GM19395 (cell line): ENCODE measurements around the gene PEX3.

ENCODE experiments used
- ATAC-seq: cut with Tn5 transposase; IDR thresholded peaks from one replicate; pipeline ENCODE4 v1.9.1; 2021; ENCODE audit warnings: mild to moderate bottlenecking, moderate library complexity; ENCODE audit not compliant: unreplicated experiment

PEX3 gene, protein sequence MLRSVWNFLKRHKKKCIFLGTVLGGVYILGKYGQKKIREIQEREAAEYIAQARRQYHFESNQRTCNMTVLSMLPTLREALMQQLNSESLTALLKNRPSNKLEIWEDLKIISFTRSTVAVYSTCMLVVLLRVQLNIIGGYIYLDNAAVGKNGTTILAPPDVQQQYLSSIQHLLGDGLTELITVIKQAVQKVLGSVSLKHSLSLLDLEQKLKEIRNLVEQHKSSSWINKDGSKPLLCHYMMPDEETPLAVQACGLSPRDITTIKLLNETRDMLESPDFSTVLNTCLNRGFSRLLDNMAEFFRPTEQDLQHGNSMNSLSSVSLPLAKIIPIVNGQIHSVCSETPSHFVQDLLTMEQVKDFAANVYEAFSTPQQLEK

DNA sequence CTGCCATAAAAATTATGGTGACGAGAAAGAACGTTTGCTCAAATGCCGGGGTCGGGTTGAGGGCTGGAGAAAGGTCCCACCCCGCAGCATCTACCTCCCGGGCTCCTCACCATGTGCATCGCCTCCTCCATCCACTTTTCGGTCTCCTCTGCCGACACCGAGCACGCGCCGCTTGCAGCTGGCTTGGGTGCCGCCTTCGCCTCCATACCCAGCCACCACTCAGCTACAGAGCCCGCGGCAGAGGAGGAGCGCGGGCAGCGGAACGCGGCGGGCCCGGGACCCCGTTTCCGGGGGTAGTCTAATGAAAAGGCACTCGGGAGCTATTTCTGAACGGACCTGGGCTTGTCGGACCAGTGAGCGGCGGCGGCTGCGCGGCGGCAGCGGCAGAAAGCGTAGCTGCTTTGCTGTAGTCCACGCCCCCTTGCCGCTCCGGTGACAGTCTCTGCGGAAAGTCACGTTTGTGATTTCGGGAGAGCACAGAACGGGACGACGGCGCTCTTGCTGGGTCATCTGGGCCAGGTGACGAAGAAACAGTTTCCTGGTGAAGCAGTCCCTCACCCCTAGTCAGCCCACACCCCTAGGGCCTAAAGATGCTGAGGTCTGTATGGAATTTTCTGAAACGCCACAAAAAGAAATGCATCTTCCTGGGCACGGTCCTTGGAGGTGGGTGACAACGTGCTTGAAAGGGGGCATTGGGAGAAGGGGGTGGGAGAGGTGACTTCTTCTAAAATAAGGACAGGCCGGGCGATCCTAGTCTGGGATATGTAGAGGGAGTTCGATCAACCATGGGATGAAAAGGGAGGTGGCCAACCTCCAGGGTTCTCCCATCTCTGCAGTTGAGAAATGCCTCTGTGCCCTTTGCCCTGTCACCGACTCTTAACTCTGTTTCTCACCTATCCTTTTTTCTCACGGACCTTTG lies at the start of gene PEX3, which contains the start of gene ADAT2:
TSS of gene PEX3 (plus strand) at position 353 of the 919 bp plus-strand sequence. CDS start at position 591, 238 bp downstream.
TSS of gene ADAT2 (minus strand) at position 243 of the 919 bp plus-strand sequence. CDS start at position 206, 37 bp downstream.
- peak; percentile 97 for ATAC-seq

DNA sequence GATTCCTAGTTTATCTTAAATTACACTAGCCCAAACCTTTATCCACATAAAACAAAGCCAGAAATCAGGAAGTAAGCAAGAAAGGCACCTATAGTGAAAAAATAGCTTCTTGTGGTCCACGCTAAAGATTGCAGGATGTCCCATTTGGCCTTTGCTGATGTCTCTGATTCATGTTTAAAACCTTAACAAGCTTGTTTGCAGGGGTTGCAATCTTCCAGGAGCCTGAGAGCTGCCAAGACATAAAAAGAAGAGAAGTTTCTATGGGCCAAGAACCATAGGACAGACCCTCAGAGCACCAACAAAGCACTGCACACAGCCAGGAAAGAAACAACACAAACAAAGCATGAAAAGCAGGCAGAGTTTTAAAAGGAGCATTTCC lies 49.5 kb upstream of the PEX3 start:
- no peak for ATAC-seq

DNA sequence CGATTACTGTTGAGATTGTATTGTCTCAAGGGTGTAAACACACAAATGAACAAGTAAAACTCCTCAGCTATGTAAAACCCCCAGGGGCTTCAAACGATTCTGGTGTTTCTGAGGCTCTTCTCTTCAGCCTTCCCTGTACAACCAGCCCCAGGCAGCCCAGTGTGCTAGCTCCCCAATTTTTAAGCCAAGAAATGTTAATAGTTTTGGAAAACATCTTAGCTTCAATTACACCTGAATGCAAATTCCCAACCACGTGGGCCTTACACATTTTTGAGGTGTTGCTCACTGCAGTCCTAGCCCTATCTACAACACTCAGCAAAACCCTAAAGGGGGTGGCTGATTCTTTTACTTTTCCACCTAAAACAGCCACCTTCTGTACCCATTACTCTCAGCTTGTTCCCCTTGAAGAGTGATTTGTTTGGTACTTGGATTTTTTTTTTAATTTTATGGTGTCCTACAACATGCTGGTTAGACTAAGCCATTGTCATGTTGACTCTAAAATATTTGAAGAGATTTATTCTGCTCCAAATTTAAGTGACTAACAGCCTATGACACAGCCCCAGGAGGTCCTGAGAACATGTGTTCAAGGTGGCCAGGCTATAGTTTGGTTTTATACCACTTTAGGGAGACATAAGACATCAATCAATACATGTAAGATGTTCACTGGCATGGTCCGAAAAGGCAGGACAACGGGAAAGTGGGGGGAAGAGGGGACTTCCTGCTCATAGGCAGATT lies 48.8 kb upstream of the PEX3 start:
- no peak for ATAC-seq

DNA sequence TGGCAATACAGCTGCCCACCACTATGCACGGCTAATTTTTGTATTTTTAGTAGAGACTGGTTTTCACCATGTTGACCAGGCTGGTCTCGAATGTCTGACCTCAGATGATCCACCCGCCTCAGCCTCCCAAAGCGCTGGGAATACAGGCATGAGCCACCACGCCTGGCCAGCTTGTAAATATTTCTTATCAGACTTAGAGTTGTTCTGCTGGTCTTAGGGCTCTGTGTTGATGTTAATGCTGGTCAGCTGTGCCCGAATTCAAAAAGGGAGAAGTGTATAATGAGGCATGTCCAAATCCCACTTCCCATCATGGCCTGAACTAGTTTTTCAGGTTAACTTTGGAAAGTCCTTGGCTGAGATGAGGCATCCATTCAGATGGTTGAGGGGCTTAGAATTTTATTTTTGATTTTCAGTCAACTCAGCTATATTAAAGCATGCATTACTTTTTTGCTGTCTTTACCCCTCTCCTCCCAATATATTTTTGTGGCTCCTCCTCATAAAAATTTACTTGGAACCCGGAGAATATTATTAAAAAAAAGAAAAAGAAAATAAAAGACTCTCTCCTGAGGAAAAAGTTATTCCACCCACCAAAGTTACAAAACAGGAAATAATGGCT lies 47.8 kb upstream of the PEX3 start:
- no peak for ATAC-seq

DNA sequence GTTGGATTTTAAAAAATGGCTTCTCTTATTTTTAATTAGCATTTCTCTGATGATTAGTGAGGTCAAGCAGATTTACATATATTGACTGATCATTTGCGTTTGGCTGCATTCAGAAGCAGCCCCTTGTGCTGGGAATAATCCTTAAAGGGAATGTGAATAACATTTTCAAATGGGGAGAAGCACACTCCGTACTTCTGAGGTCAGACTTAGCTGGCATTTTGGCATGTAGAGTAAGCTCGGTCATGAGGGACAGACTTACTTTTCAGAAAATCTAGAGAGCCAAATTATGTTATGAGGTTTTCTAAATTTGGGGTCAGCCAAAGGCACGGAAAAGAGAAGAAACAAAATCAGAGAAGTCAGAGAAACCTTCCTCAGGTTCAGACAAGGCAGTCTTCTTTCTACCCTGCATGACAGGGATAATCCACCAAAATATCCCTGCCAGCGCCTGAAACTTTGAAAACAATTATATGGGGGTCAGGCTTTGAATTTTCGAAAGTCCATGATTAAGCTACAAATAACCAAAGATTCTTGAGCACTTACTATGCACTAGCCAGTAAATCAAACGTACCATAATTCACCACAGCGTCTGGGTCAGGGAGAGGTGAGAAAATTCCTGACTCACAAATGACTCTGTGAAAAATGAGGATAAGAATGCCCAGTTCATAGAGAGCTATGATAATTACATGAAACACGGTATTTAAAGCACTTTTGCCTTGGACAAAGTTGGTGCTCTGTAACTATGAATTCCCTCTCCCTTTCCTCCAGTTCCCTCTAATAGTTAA lies 45.0 kb upstream of the PEX3 start:
- ATAC-seq = no peak

DNA sequence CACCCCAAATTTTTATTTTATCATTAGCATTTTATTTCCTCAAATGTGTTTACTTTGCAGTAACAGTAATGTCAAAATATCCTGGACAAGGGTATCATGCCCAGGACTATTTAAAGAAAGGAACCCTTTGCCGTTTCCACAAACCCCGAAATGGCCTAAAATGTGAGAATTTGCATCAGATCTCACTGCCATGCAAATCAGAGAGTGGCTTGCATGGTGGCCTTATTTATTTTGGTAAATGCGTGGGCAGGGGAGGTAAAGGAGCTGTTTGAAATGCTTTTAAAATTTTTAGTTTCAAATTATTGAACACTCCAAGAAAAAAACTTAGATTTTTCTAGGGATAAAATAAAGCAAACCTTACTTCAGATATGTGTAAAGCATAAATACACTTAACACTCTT lies 43.9 kb upstream of the PEX3 start:
- ATAC-seq = peak; percentile 58

DNA sequence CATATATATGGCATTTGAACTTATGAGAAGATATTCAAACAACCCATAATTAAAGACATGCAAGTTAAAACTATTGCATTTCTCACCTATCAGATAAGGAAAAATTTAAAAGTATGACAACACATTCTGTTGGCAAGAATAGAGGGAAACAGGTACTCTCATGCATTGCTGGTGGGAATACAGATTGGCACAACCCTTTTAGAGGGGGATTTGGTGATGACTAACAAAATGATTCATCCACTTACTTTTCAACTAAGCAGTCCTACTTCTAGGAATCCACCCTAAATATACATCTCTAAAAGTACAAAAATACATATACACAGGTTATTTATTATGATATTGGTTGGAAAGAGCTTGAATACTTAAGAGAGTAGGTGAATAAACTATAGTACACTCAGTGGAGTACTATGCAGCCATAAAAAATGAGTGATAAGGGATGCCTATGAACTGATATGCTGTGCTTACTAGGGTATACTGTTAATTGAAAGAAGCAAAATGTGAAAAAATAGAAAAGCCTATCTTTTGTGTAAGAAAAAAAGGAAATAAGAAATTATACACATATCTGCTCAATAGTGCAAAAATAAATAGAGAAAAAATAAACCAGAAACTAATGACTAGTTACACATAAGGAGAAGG lies 42.3 kb upstream of the PEX3 start:
- ATAC-seq = no peak

DNA sequence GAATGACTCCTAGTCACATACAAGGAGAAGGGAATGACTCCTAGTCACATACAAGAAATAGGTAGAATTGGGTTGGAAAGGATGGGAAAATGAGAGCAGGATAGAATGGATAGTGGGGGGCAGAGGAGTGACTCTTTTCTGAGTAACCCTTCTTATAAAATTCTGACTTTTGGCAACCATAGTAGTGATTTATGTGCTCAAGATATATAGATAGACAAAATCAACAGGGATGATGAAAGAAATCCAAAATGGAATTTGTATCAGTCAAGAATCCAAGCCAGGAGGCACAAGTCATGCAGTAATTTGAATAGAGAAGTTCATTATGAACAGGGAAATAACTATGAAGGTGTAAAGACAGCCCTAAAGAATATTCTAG lies 41.8 kb upstream of the PEX3 start:
- no peak for ATAC-seq

DNA sequence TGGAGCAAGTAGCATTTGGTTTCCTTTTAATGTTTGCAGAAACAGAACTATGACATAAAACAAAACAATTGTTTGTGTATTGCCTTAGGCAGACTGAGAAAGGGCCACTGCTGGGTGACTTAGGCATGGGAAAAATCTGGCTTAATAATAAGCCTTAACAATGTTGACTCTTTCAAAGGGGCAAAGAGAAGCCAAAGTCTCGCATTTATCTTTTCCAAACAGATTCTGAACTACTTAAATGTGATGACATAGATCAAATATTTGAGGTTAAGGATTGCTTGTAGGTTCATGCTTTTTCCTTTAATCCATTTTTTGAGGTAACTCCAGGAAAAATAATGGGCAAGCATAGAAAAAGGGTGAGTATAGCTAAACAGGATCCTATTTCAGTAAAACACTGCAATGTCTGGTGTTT lies 39.7 kb upstream of the PEX3 start:
- no peak for ATAC-seq

DNA sequence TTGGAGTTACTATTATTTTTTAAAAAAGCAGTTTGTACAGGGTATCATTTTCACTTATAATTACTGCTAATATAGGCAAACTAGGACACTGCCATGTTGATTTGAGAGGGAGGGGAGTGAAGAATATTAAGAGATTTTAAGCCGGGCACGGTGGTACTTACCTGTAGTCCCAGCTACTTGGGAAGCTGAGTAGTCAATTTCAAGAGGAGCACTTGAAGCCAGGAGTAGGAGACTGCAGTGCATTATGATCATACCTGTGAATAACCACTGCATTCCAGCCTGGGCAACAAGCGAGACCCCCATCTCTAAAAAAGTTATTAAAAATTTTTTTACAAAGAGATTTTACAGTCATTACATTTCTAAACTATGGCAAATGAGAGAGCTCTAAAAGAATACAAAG lies 35.8 kb upstream of the PEX3 start:
- no peak for ATAC-seq

DNA sequence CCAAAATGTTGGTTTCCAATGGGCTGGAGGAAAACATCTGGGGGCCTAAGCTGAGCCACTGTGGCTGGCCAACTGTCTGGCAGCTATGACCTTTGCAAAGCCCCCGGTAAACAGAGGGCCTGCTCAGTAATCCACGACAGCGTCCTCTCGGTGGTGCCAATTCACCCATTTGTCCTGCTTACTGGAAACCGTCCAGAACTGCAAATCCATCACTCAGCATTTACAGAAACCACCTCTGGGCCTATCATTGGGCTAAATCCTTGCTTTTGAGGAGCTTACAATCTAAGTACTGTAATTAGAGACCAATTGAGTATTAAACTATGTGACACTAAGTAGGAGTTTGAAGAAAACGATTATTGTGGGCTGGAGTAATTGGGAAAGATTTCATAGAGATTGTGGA lies 31.1 kb upstream of the PEX3 start:
- ATAC-seq = no peak

DNA sequence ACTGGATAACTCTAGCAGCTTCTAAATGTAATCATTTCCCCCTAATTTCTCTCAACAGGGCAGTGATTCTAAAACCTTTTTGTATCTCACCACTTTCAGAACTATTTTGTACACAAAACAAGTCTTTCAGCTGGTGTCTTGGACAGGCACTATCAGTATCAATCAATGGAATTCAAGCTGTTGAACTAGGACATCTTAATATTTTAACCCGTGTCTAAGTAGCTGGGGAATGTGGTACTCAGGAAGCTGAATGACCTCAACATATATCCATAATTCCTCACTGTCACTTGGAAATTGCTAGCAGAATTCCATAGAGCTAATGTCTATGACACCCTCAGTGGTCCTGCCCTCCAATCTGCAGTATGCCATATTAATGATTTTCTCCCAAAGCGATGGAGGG lies 24.6 kb upstream of the PEX3 start:
- ATAC-seq = no peak

DNA sequence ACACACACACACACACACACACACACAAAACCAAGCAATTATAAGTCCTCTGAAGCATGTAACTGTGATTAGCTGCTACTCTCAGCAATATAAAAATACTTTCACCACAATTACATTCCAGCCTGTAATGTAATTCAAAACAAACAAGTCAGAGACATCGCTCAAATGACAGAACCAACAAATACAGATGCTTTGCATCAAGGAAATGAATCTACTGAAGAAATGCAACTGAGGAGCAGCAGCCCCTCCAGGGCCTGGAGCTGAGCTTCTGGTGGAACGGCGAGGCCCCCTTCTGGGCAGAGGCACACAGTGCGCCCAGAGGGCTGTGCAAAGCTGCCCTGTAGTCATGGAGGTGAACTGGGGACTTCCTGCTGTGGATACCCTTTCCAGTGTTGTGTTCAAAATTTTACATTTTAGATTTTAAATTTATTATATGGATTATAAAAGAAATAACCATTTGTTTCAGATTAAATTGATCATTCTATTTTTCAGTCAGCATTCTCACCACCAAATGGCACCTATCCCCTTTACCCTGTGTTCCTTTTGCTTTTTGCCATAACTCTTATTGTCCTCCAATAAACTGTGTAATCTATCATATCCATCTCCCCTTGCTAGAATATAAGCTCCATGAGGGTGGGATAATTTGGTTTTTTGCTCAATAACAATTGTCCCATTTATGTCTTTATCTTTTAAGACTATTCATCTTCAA lies 23.3 kb upstream of the PEX3 start:
- ATAC-seq = peak; percentile 100

DNA sequence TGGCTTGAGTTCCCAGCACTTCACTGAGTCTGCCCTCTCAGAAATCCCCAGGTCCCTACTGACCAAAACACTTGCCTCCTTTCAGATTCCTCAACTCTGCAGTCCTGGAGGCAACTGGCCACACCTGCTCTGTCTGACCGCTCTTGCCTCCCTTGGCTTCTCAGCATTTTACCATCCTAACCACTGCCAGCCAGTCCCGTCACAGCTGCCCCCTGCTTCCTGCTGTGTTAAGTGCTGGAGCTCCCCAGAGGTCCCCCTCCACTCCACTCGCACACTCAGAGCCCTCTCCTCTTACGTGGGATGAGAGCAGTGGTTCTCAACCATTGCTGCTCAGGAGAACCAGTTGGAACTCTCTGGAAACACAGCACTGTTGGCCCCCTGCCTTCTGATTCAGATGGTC lies 20.6 kb upstream of the PEX3 start:
- ATAC-seq = no peak

DNA sequence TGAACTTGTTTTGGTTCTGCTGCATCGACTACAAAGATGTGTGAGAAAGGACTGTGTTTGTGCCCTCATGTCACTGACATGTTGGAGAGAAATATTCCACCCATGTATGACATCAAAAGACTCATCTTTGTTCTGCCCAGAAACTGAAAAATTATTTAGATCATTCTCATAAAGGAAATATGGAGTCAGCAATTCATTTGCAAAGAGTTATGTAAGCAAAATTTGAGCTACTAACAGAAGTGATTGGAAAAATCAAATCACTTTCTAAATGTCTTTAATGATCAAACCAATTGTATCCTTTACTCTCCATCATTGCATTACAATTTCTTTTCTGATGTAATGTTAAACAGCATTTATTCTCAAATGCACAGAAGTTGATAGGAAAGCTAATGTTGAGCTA lies 19.4 kb upstream of the PEX3 start:
- ATAC-seq = no peak

DNA sequence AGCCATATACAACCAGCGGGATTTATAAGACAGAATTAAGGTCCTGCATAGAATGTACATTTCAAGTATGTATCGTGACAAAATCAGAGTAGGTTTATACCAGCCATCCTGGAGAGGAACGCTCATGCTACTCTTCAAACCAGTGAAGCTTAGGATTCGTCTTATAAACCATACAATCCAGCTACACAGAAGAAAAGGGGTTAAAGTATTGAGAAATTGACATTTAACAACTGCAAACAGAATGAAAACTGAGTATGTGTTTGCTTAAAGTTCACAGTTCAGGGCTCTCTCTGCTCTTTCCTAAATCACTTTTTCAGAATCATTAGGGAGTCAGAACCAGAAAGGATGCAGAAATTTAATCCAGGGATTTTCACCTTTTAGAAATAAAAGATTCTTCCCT lies 18.0 kb upstream of the PEX3 start:
- no peak for ATAC-seq

DNA sequence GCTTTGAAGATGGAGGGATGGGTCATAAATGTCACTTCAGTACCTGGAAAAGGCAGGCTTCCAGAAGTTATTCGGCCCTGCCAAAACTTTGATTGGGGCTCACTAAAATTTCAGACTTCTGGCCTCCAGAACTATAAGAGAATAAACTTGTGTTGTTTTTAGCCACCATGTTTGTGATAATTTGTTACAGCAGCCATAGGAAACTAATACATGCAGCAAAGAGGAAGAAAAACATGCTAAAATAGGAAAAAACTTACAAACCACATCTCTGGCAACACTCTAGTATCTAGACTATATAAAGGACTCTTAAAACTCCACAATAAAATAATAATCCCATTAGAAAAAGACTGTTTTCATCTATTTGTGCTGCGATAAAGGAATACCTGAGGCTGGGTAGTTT lies 9.6 kb upstream of the PEX3 start:
- ATAC-seq = no peak

DNA sequence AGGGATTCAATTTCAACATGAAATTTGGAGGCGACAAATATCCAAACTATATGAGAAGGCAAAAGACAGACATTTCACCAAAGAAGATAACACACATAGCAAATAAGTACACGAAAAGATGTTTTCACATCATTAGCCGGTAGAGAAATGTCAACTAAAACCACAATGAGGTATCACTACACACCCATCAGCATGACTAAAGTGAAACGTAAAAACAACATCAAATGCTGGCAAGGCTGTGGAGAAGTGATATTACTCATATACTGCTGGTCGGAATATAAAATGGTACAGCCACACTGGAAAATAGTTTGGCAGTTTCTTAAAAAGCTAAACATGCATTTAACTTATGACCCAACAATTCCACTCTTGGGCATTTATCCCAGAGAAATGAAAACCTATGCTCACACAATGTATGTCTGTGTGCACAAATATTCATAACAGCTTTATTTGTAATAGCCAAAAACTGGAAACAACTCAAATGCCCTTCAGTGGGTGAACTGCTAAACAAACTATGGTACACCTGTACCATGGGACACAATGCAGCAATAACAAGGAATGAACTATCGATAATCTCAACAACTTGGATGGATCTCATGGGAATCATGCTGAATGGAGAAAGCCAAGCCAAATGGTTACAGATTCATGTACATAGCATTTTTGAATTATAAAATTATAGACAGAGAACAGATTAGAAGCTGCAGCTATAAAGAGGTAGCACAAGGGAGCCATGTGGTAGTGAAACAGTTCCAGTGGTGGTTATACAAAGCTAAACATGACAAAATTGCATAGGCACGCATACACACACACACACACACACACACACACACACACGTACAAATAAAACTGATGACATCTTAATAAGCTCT lies 8.7 kb upstream of the PEX3 start:
- ATAC-seq = no peak
